ENCODE measurements around the gene ATP6V1E1.

ATP6V1E1 gene

DNA sequence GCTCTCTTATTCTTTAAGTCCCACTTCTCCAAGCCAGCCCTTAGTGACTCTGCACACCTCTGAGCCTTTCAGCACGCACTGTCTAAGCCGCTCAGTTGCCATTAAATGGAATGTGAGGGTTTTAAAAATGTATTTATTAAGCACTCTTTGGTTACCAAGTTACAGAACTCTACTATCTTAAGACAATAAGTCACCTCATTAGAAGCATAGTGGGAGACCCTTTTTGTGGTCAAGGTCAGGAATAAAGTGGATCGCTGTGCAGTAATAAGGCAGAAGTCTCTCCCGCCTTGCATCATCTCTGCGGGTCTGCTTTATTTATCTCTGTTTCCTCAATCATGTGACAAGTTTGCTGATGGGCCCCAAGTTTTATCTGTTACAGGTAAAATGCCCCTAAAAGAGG is 53.4 kb downstream of the ATP6V1E1 start:
- TF ChIP-seq EZH2 (optimal IDR thresholded peaks at IDR 0.05; ENCODE audit: low read depth, low read length) = no peak
- TF ChIP-seq, protein P1, sequence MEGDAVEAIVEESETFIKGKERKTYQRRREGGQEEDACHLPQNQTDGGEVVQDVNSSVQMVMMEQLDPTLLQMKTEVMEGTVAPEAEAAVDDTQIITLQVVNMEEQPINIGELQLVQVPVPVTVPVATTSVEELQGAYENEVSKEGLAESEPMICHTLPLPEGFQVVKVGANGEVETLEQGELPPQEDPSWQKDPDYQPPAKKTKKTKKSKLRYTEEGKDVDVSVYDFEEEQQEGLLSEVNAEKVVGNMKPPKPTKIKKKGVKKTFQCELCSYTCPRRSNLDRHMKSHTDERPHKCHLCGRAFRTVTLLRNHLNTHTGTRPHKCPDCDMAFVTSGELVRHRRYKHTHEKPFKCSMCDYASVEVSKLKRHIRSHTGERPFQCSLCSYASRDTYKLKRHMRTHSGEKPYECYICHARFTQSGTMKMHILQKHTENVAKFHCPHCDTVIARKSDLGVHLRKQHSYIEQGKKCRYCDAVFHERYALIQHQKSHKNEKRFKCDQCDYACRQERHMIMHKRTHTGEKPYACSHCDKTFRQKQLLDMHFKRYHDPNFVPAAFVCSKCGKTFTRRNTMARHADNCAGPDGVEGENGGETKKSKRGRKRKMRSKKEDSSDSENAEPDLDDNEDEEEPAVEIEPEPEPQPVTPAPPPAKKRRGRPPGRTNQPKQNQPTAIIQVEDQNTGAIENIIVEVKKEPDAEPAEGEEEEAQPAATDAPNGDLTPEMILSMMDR (IDR thresholded peaks at IDR 0.05; ENCODE audit: low read length) = no peak
- no peak for TF ChIP-seq EZH2phosphoT487 (IDR thresholded peaks at IDR 0.05; ENCODE audit: low read length)

DNA sequence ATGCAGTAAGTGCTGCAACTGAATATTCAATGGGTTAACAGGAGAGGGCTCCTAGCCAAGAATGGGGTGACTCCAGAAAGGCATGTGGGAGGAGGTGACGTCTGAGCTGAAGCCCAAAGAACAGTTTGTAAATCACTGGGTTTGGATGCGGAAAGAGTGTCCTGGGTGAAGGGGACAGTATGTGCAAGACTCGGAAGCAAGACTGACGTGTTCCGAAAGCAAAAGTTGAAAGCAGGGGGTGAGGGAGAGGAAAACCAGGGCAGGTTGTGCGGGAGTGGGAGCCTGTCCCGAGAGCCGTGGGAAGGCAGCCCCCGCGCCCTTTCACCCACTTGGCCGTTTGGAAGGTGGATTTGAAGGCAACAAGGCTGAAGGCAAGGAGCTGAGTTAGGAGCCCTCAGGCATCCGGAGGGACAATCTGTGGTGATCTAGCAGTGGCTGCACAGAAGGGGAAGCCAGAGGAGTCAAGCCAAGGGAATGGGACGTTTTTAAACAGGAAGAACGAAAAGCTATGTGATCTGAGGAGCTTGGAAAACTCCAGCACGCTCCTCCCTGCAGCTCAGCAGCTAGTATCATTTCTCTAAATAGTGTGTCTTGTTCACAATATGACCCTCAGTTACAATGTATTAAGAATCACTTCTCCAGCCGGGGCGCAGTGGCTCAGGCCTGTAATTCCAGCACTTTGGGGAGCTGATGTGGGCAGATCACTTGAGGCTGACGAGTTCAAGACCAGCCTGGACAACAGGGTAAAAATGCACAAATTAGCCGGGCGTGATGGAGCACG is 57.5 kb downstream of the ATP6V1E1 start:
- DNase-seq = no peak
- Histone ChIP-seq H2AFZ (ENCODE audit: low read length) (no peak overlapping the region), H3F3A (ENCODE audit: insufficient read depth, low read length) (no peaks in the 10 kb centered on the region), H3K36me3 (replicated peaks; ENCODE audit: insufficient read depth, low read length) (no peaks in the 10 kb centered on the region), H3K27ac (ENCODE audit: low read length) (no peak overlapping the region), H3K9me3 (replicated peaks; ENCODE audit: insufficient read depth, low read length) (no peaks in the 10 kb centered on the region), H3K9ac (ENCODE audit: low read length) (no peak overlapping the region), H3K27me3 (replicated peaks; ENCODE audit: insufficient read depth, low read length) (no peaks in the 10 kb centered on the region; the same call in 1 of the 2 replicates), H3K4me1 (ENCODE audit: low read length) (no peaks in the 10 kb centered on the region), H4K20me1 (ENCODE audit: insufficient read depth, low read length) (no peaks in the 10 kb centered on the region), H3K9me2 (replicated peaks; ENCODE audit: insufficient read depth, low read length) (no peaks in the 10 kb centered on the region), H3K79me2 (ENCODE audit: low read length) (no peaks in the 10 kb centered on the region), H3K4me2 (ENCODE audit: low read depth, low read length) (no peak overlapping the region), H3K4me3 (ENCODE audit: low read length) (no peak overlapping the region)
- TF ChIP-seq, protein P1 (IDR thresholded peaks at IDR 0.05; ENCODE audit: low read length) = no peak
- no peak for TF ChIP-seq EZH2phosphoT487 (IDR thresholded peaks at IDR 0.05; ENCODE audit: low read length)
- TF ChIP-seq EZH2 (optimal IDR thresholded peaks at IDR 0.05; ENCODE audit: low read depth, low read length) = no peak

More for the DNA sequence above, 53.4 kb downstream of the ATP6V1E1 start:
- Histone ChIP-seq H3K36me3 (replicated peaks; ENCODE audit: insufficient read depth, low read length) (no peaks in the 10 kb centered on the region), H4K20me1 (ENCODE audit: insufficient read depth, low read length) (no peaks in the 10 kb centered on the region), H3K4me1 (ENCODE audit: low read length) (no peaks in the 10 kb centered on the region), H3K9me2 (replicated peaks; ENCODE audit: insufficient read depth, low read length) (no peaks in the 10 kb centered on the region), H3F3A (ENCODE audit: insufficient read depth, low read length) (no peaks in the 10 kb centered on the region), H2AFZ (ENCODE audit: low read length) (no peak overlapping the region), H3K4me3 (ENCODE audit: low read length) (no peak overlapping the region), H3K4me2 (ENCODE audit: low read depth, low read length) (no peak overlapping the region), H3K79me2 (ENCODE audit: low read length) (no peaks in the 10 kb centered on the region), H3K27ac (ENCODE audit: low read length) (no peak overlapping the region), H3K27me3 (replicated peaks; ENCODE audit: insufficient read depth, low read length) (no peaks in the 10 kb centered on the region), H3K9ac (ENCODE audit: low read length) (no peak overlapping the region), H3K9me3 (replicated peaks; ENCODE audit: insufficient read depth, low read length) (no peaks in the 10 kb centered on the region)
- no peak for DNase-seq

DNA sequence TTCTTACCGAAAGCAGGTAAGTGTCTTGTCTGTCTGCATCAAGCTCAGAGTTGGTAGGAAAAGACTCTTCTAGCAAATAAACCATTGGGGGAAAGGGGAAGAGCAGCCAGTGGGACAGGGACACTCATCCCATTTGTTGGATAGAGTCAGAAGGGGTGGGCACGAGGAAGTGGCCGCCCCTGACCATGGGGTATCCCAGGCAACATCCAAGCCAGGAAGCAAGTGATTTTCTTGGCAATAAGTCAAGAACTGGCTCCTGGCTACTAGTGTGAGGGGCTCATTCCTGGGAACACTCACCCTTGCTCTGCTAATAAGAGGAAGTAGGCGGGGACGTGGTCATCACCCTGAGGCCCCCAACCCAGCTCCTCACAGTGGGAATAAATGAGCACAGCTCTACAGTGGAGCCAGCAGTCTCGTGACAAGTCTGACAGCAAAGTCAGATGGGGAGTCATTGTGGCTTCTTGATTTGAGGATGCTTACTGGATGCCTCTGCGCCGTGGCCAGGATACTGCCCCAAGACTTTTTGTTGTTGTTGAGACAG is 58.5 kb downstream of the ATP6V1E1 start:
- Histone ChIP-seq H3K36me3 (replicated peaks; ENCODE audit: insufficient read depth, low read length) (no peaks in the 10 kb centered on the region), H3K4me3 (ENCODE audit: low read length) (no peak overlapping the region), H3F3A (ENCODE audit: insufficient read depth, low read length) (no peaks in the 10 kb centered on the region), H2AFZ (ENCODE audit: low read length) (no peak overlapping the region), H3K9me2 (replicated peaks; ENCODE audit: insufficient read depth, low read length) (no peaks in the 10 kb centered on the region), H3K27me3 (replicated peaks; ENCODE audit: insufficient read depth, low read length) (no peaks in the 10 kb centered on the region; the same call in 1 of the 2 replicates), H4K20me1 (ENCODE audit: insufficient read depth, low read length) (no peaks in the 10 kb centered on the region), H3K4me1 (ENCODE audit: low read length) (no peaks in the 10 kb centered on the region), H3K79me2 (ENCODE audit: low read length) (no peaks in the 10 kb centered on the region), H3K27ac (ENCODE audit: low read length) (no peak overlapping the region), H3K4me2 (ENCODE audit: low read depth, low read length) (peak overlapping the region; percentile 7; the same call in 1 of the 2 replicates), H3K9ac (ENCODE audit: low read length) (no peak overlapping the region), H3K9me3 (replicated peaks; ENCODE audit: insufficient read depth, low read length) (no peaks in the 10 kb centered on the region)
- TF ChIP-seq EZH2phosphoT487 (IDR thresholded peaks at IDR 0.05; ENCODE audit: low read length) (no peak), EZH2 (optimal IDR thresholded peaks at IDR 0.05; ENCODE audit: low read depth, low read length) (no peak)
- TF ChIP-seq, protein P1 (IDR thresholded peaks at IDR 0.05; ENCODE audit: low read length) = no peak
- DNase-seq = no peak

Measured in MM.1S (cell line).